ENCODE results near the gene ACTR6. TPM values are rescaled to one million over a fixed set of nuclear protein-coding genes. Genes with fewer than 3 reads are reported as not detected.

ACTR6 gene
- total RNA-seq, 3 donors from 2014 or later, result 11.2 to 33.5 (median 21.0) TPM

DNA sequence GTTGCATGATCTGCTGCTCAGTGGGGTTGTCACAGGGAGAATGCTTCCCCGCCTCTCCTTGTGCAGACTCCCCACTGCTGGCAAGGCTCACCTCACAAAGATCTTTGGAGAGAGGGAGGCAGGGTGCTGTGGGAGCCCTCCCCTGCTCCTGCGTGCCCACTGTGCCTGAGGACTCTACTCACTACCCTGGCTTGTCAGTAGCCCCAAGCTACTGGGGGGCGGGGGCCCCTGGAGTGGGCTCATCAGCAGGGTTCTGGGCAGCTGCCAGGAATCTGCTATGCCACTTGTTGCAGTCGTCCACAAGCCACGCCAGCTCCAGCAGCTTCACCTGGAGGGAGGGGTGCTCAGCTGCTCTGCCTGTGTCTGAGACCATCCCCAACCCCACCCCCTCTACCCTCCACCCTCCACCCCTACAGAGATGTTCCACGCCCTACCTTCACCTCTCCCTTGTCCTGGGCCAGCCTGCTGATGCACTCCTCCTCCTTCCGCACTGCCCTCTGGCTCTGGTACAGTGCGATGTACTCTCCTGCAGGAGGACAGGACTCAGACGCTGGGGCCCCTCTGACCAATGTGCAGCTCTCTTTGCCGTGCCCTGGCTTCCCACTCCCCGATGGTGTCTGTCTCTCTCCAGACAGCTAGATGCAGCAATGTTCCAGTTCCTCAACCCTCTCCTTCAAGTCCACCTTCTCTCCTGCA, 43.7 kb upstream of the ACTR6 start:
- H3K27me3 ChIP-seq, result no peaks in the 10 kb centered on the region
- intact Hi-C loops (cut with DNase I; ENCODE audit: low total_unique reads), result no loop called here

DNA sequence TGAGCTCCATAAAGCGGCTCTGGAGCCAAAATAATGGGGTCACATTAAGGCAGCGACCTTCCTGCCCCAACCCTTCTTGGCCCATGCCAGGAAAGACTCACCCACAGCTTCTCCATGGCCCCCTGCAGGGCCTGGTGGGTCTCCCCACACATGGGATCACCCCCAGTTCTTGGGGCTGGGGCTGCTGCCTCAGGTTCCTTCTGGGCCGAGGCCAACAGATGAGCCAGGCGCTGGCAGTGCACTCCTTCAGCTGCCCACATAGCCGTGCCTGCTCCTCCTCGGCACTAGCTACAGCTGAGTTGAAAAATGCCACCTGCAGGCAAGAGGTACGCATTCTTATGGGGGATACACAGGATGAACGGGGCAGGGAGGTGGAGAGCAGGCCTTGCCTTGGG, 43.2 kb upstream of the ACTR6 start:
- H3K27ac ChIP-seq, result no peak overlapping the region
- intact Hi-C loops (cut with DNase I; ENCODE audit: low total_unique reads), result no loop called here

More for the DNA sequence above, 43.7 kb upstream of the ACTR6 start:
- no peak for DNase-seq (ENCODE audit: low spot score in 2 of 2)
- Histone ChIP-seq H3K4me1 (no peaks in the 10 kb centered on the region), H3K36me3 (no peaks in the 10 kb centered on the region), H3K4me3 (no peak overlapping the region), H3K9me3 (no peaks in the 10 kb centered on the region), H3K27ac (no peak overlapping the region)
- TF ChIP-seq POLR2A (IDR thresholded peaks at IDR 0.05), result no peak
- no peak for TF ChIP-seq POLR2AphosphoS5 (IDR thresholded peaks at IDR 0.05)
- TF ChIP-seq, protein P1, sequence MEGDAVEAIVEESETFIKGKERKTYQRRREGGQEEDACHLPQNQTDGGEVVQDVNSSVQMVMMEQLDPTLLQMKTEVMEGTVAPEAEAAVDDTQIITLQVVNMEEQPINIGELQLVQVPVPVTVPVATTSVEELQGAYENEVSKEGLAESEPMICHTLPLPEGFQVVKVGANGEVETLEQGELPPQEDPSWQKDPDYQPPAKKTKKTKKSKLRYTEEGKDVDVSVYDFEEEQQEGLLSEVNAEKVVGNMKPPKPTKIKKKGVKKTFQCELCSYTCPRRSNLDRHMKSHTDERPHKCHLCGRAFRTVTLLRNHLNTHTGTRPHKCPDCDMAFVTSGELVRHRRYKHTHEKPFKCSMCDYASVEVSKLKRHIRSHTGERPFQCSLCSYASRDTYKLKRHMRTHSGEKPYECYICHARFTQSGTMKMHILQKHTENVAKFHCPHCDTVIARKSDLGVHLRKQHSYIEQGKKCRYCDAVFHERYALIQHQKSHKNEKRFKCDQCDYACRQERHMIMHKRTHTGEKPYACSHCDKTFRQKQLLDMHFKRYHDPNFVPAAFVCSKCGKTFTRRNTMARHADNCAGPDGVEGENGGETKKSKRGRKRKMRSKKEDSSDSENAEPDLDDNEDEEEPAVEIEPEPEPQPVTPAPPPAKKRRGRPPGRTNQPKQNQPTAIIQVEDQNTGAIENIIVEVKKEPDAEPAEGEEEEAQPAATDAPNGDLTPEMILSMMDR (IDR thresholded peaks at IDR 0.05), result no peak

DNA sequence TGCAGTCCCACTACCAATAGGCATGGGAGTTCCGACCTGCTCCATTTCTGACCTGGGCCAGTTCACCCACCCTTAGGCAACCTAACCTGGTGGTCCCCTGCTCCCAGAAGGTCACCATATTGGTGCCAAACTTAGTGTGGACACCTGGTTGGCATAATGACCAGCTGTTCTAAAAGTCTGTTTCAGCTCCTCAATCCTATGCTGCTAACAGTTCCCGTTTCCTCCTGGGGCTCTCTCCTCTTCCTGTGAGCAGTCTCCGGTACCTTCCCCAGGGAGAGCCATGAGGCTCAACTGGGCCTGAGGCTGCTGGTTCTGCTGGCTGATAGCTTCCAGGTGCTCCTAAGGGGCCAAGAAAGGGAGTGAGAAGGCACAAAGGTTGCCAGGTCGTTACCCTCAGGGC, 42.1 kb upstream of the ACTR6 start:
- no peaks in the 10 kb centered on the region for H3K27me3 ChIP-seq
- no peak overlapping the region for H3K27ac ChIP-seq
- no peak overlapping the region for H3K4me3 ChIP-seq
- no peaks in the 10 kb centered on the region for H3K36me3 ChIP-seq
- DNase-seq (ENCODE audit: low spot score in 2 of 2), result no peak
- no peak for TF ChIP-seq POLR2A (IDR thresholded peaks at IDR 0.05)
- TF ChIP-seq, protein P1 (IDR thresholded peaks at IDR 0.05), result no peak
- TF ChIP-seq POLR2AphosphoS5 (IDR thresholded peaks at IDR 0.05), result no peak
- H3K9me3 ChIP-seq, result no peaks in the 10 kb centered on the region
- intact Hi-C loops (cut with DNase I; ENCODE audit: low total_unique reads), result no loop called here
- H3K4me1 ChIP-seq, result no peaks in the 10 kb centered on the region

More for the DNA sequence above, 43.2 kb upstream of the ACTR6 start:
- no peak overlapping the region for H3K4me3 ChIP-seq
- no peaks in the 10 kb centered on the region for H3K9me3 ChIP-seq
- TF ChIP-seq, protein P1 (IDR thresholded peaks at IDR 0.05), result no peak
- TF ChIP-seq POLR2AphosphoS5 (IDR thresholded peaks at IDR 0.05), result no peak
- no peak for TF ChIP-seq POLR2A (IDR thresholded peaks at IDR 0.05)
- H3K27me3 ChIP-seq, result no peaks in the 10 kb centered on the region
- no peaks in the 10 kb centered on the region for H3K4me1 ChIP-seq
- H3K36me3 ChIP-seq, result no peaks in the 10 kb centered on the region
- no peak for DNase-seq (ENCODE audit: low spot score in 2 of 2)

DNA sequence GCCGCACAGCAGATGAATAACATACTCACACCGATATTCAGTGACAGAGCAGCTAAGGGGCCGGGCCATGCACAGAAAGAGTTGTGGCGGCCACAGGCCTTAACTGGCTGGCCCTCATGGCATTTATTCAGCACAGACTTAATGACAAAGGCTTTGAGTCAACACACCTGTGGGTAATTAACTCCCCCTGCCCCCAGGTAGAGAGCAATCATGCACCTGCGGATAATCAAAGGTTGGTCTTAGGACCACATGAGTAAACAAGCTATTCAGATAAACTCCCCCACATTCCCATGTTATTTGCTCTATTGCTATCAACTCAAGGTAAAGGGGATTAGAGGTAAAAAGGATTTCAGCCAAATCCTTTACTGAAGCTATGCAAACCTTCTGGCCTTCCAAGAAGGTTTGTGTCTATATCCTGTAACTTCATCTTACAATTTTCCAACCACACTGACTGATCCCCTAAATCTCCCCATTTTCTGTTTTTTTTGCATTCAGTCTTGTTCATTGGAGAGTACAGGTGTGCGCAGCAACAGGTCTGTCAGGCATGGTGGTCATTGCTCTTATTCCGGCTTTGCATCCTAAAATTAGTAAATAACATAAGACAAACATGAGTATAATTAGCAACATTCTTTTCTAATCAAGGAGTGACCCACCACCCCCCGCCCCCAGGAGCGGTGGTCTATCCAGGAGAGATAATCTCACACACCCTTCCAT, 41.1 kb upstream of the ACTR6 start:
- no peak overlapping the region for H3K4me3 ChIP-seq
- intact Hi-C loops (cut with DNase I; ENCODE audit: low total_unique reads), result no loop called here
- no peaks in the 10 kb centered on the region for H3K9me3 ChIP-seq
- peaks cover 0 to 4% of the 10 kb centered on the region in 2 donors for H3K4me1 ChIP-seq
- no peaks in the 10 kb centered on the region for H3K27me3 ChIP-seq
- H3K36me3 ChIP-seq, result no peaks in the 10 kb centered on the region
- TF ChIP-seq POLR2A (IDR thresholded peaks at IDR 0.05) (no peak), POLR2AphosphoS5 (IDR thresholded peaks at IDR 0.05) (no peak)
- TF ChIP-seq, protein P1 (IDR thresholded peaks at IDR 0.05), result no peak
- no peak overlapping the region for H3K27ac ChIP-seq
- DNase-seq (ENCODE audit: low spot score in 2 of 2), result no peak

Measured in breast epithelium (tissue), 4 donors.